Neuronal stem cell (in vitro differentiated cells): Measurements from ENCODE around the gene APOL2.
A peak's percentile ranks its signal among the peaks of the same experiment; 100 is the strongest.

Source experiments
- DNase-seq: peaks from one replicate; pipeline ENCODE4 v3.0.0-alpha.2; 2013; ENCODE audit warnings: low spot score
- H2AFZ ChIP-seq: one replicate; pipeline ENCODE4 v1.6.1; 2013; ENCODE audit warnings: mild to moderate bottlenecking, low read length, inconsistent platforms
- H2AK5ac ChIP-seq: 2 replicates; pipeline ENCODE4 v1.6.1; 2013; ENCODE audit warnings: low read depth, mild to moderate bottlenecking, inconsistent platforms, low read length, moderate library complexity, mixed read lengths
- H2BK120ac ChIP-seq: 2 replicates; pipeline ENCODE4 v1.6.1; 2013; ENCODE audit warnings: low read depth, mild to moderate bottlenecking, inconsistent platforms, low read length, moderate library complexity, mixed read lengths
- H2BK12ac ChIP-seq: one replicate; pipeline ENCODE4 v1.6.1; 2013; ENCODE audit warnings: low read length, inconsistent platforms
- H2BK15ac ChIP-seq: 2 replicates; pipeline ENCODE4 v1.6.1; 2013; ENCODE audit warnings: mild to moderate bottlenecking, low read length, inconsistent platforms, mixed read lengths
- H2BK5ac ChIP-seq: one replicate; pipeline ENCODE4 v1.6.1; 2013; ENCODE audit warnings: inconsistent platforms, mild to moderate bottlenecking, low read length, moderate library complexity
- H3K14ac ChIP-seq: one replicate; pipeline ENCODE4 v1.6.1; 2013; ENCODE audit warnings: low read length, inconsistent platforms
- H3K18ac ChIP-seq: 2 replicates; pipeline ENCODE4 v1.6.1; 2013; ENCODE audit warnings: low read length, inconsistent platforms
- H3K23ac ChIP-seq: 2 replicates; pipeline ENCODE4 v1.6.1; 2013; ENCODE audit warnings: low read depth, mild to moderate bottlenecking, mixed read lengths, low read length, inconsistent platforms; ENCODE audit not compliant: poor library complexity
- H3K27ac ChIP-seq: replicated peaks from 3 replicates; pipeline ENCODE4 v1.5.1; 2013; ENCODE audit warnings: low read length, inconsistent platforms
- H3K27me3 ChIP-seq, 3 experiments: 2 replicates each; pipeline ENCODE4 v1.6.1; 2013; ENCODE audit warnings: low read length in 3 of 3, mild to moderate bottlenecking in 2 of 3, inconsistent platforms in 1 of 3, low read depth in 1 of 3, mixed read lengths in 1 of 3, moderate library complexity in 1 of 3; ENCODE audit not compliant: control insufficient read depth in 3 of 3, insufficient read depth in 3 of 3
- H3K36me3 ChIP-seq, 2 donors: replicated peaks in 1 of 2; 2 replicates each; pipeline ENCODE4 v1.6.1; 2013; ENCODE audit warnings: low read length in 2 of 2; ENCODE audit not compliant: control insufficient read depth in 2 of 2, insufficient read depth in 2 of 2
- H3K4ac ChIP-seq: 2 replicates; pipeline ENCODE4 v1.6.1; 2013; ENCODE audit warnings: inconsistent platforms, mild to moderate bottlenecking, low read length, moderate library complexity
- H3K4me1 ChIP-seq, 2 donors: 1 replicate in 1 of 2; 2 replicates in 1 of 2; pipeline ENCODE4 v1.6.1; 2013; ENCODE audit warnings: low read length in 2 of 2, low read depth in 1 of 2; ENCODE audit not compliant: control insufficient read depth in 2 of 2, insufficient read depth in 1 of 2
- H3K4me2 ChIP-seq: one replicate; pipeline ENCODE4 v1.6.1; 2013; ENCODE audit warnings: mild to moderate bottlenecking, low read length, inconsistent platforms; ENCODE audit not compliant: insufficient read depth, poor library complexity, severe bottlenecking
- H3K4me3 ChIP-seq, 2 donors: 2 replicates each; pipeline ENCODE4 v1.5.1; 2013; ENCODE audit warnings: low read length in 2 of 2, mild to moderate bottlenecking in 2 of 2, inconsistent platforms in 1 of 2, moderate library complexity in 1 of 2
- H3K79me1 ChIP-seq: one replicate; pipeline ENCODE4 v1.6.1; 2013; ENCODE audit warnings: low read depth, mild to moderate bottlenecking, inconsistent platforms, low read length, moderate library complexity
- H3K9ac ChIP-seq: one replicate; pipeline ENCODE4 v1.6.1; 2013; ENCODE audit warnings: mild to moderate bottlenecking, low read depth, low read length, inconsistent platforms; ENCODE audit not compliant: poor library complexity
- H3K9me3 ChIP-seq, 2 donors: replicated peaks in 1 of 2; 2 replicates each; pipeline versions ENCODE3 to v1.6.1; 2013; ENCODE audit warnings: low read length in 2 of 2, mild to moderate bottlenecking in 2 of 2, inconsistent platforms in 1 of 2, low read depth in 1 of 2, mixed read lengths in 1 of 2, moderate library complexity in 1 of 2; ENCODE audit not compliant: control insufficient read depth in 2 of 2, insufficient read depth in 1 of 2
- H4K8ac ChIP-seq: one replicate; pipeline ENCODE4 v1.6.1; 2013; ENCODE audit warnings: low read depth, mild to moderate bottlenecking, inconsistent platforms, low read length, moderate library complexity
- H4K91ac ChIP-seq: one replicate; pipeline ENCODE4 v1.6.1; 2013; ENCODE audit warnings: low read length, low read depth, mild to moderate bottlenecking, inconsistent platforms; ENCODE audit not compliant: poor library complexity
- WGBS, 2 donors: extraction: QIAGEN DNeasy Blood & Tissue Kit; methylation state at CpG; one replicate each; pipeline ENCODE4 v1.1.7; 2013; ENCODE audit warnings: missing lambda C conversion rate in 2 of 2, mixed read lengths in 1 of 2; ENCODE audit not compliant: insufficient read length in 2 of 2, insufficient replicate concordance in 1 of 2; ENCODE audit errors: extremely low coverage in 2 of 2; 5-methylcytosine and 5-hydroxymethylcytosine counted together

Gene APOL2

GRCh38 chr22:36286096-36286957, 47.0 kb upstream of the APOL2 start:
- peak overlapping the region; percentile 86 for H3K18ac ChIP-seq
- no peak overlapping the region for H2AFZ ChIP-seq
- peaks cover 0 to 3% of the 10 kb centered on the region in 2 donors for H3K4me1 ChIP-seq
- no CpG with 5 or more reads among the region's 28 CpGs for WGBS, 2 donors
- peak overlapping the region; percentile 86 for H3K9ac ChIP-seq
- no peak overlapping the region for H3K4me2 ChIP-seq
- no peak overlapping the region for H3K23ac ChIP-seq
- H4K91ac ChIP-seq, result no peak overlapping the region
- H3K4ac ChIP-seq, result no peak overlapping the region
- H2BK12ac ChIP-seq, result no peak overlapping the region
- H3K14ac ChIP-seq, result no peak overlapping the region
- DNase-seq, result peak; percentile 69
- H2BK120ac ChIP-seq, result no peak overlapping the region
- H2BK15ac ChIP-seq, result no peak overlapping the region
- peaks cover 72 to 83% of the 10 kb centered on the region in 2 donors for H3K36me3 ChIP-seq
- H3K9me3 ChIP-seq, result peaks cover 0 to 8% of the 10 kb centered on the region in 2 donors
- H3K27me3 ChIP-seq, result no peaks in the 10 kb centered on the region
- H3K4me3 ChIP-seq, result no peak overlapping the region
- H3K79me1 ChIP-seq, result no peaks in the 10 kb centered on the region
- no peak overlapping the region for H3K27ac ChIP-seq
- H2AK5ac ChIP-seq, result peak overlapping the region; percentile 6
- peak overlapping the region; percentile 52 for H4K8ac ChIP-seq
- peak overlapping the region; percentile 66 for H2BK5ac ChIP-seq

- Histone ChIP-seq H3K4me2 (no peak overlapping the region), H4K91ac (no peak overlapping the region), H4K8ac (no peak overlapping the region), H2BK5ac (peak overlapping the region; percentile 66), H3K27ac (no peak overlapping the region), H3K36me3 (peaks cover 76 to 89% of the 10 kb centered on the region in 2 donors), H3K27me3 (no peaks in the 10 kb centered on the region), H3K14ac (no peak overlapping the region), H2BK12ac (no peak overlapping the region), H3K18ac (no peak overlapping the region), H3K4me1 (peaks cover 0 to 3% of the 10 kb centered on the region in 2 donors), H3K4me3 (no peak overlapping the region), H3K79me1 (no peaks in the 10 kb centered on the region), H2BK120ac (no peak overlapping the region), H3K9ac (no peak overlapping the region), H3K23ac (no peak overlapping the region), H2AFZ (no peak overlapping the region), H2AK5ac (peak overlapping the region; percentile 6), H3K9me3 (peaks cover 0 to 8% of the 10 kb centered on the region in 2 donors), H2BK15ac (no peak overlapping the region), H3K4ac (no peak overlapping the region)
- no CpG with 5 or more reads among the region's 21 CpGs for WGBS, 2 donors
- no peak for DNase-seq
These were observed 46.2 kb upstream of the APOL2 start for GRCh38 chr22:36285545-36285944.

DNA sequence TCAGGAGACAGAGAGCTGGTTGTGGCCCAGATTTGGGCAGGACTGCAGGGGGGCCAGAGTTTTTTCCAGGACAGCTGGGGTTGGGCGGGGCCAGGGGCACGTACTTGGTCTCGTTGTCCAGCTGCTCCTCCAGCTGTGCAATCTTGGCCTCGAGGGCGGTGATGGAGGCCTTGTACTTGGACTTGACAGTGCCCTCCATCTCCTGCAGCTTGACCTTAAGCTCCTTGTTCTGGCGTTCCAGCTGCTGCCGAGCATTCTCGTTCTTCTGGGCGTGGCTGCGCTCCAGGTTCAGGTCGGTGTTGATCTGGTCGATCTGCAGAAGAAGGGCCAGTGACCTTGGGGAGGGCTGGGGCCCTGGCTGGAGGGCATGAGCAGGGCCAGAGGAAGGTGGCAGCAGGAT, 45.7 kb upstream of the APOL2 start:
- H2BK120ac ChIP-seq, result no peak overlapping the region
- H2BK5ac ChIP-seq, result no peak overlapping the region
- no peak overlapping the region for H3K14ac ChIP-seq
- no peak overlapping the region for H2BK15ac ChIP-seq
- no peak overlapping the region for H4K8ac ChIP-seq
- no peak overlapping the region for H2BK12ac ChIP-seq
- no peak for DNase-seq
- WGBS, 2 donors, result no CpG with 5 or more reads among the region's 12 CpGs
- no peak overlapping the region for H2AFZ ChIP-seq
- no peak overlapping the region for H3K27ac ChIP-seq
- peaks cover 78 to 91% of the 10 kb centered on the region in 2 donors for H3K36me3 ChIP-seq
- peaks cover 0 to 3% of the 10 kb centered on the region in 2 donors for H3K4me1 ChIP-seq
- H3K9me3 ChIP-seq, result peaks cover 0 to 8% of the 10 kb centered on the region in 2 donors
- no peak overlapping the region for H4K91ac ChIP-seq
- H3K79me1 ChIP-seq, result no peaks in the 10 kb centered on the region
- H3K18ac ChIP-seq, result no peak overlapping the region
- H3K27me3 ChIP-seq, result no peaks in the 10 kb centered on the region
- no peak overlapping the region for H3K4me3 ChIP-seq
- H3K23ac ChIP-seq, result no peak overlapping the region
- H3K4ac ChIP-seq, result no peak overlapping the region
- H2AK5ac ChIP-seq, result no peak overlapping the region
- no peak overlapping the region for H3K9ac ChIP-seq
- H3K4me2 ChIP-seq, result no peak overlapping the region

DNA sequence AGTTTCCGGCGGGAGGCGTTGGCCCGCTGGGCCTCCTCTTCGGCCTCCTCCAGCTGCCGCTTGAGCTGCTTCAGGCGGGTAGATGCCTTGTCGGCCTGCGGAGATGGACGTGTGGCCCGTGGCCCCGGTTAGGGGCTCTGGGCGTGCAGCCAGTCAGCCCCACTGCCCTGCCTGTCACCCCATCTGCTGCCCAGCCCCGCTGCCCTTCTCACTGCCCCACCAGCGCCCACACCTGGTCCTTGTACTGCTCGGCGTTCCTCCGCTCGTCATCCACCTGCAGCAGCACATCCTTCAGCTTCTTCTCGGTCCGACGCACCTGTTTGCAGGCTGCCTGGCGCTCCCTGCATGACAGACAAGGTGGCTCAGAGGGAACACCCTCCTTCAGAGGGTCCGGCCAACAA, 44.8 kb upstream of the APOL2 start:
- WGBS, 2 donors, result no CpG with 5 or more reads among the region's 24 CpGs
- DNase-seq, result no peak
- Histone ChIP-seq H2BK5ac (no peak overlapping the region), H3K4me1 (peaks cover 0 to 3% of the 10 kb centered on the region in 2 donors), H2BK120ac (no peak overlapping the region), H2AFZ (no peak overlapping the region), H4K91ac (no peak overlapping the region), H3K27me3 (no peaks in the 10 kb centered on the region), H3K4me2 (no peak overlapping the region), H3K9me3 (peaks cover 0 to 1% of the 10 kb centered on the region in 2 donors), H3K4me3 (peak overlapping the region in 1 of 2 donors; percentile 26), H3K18ac (no peak overlapping the region), H4K8ac (no peak overlapping the region), H3K23ac (peak overlapping the region; percentile 86), H2AK5ac (no peak overlapping the region), H3K79me1 (no peaks in the 10 kb centered on the region), H3K36me3 (peaks cover 70 to 88% of the 10 kb centered on the region in 2 donors), H3K9ac (peak overlapping the region; percentile 55), H2BK12ac (no peak overlapping the region), H3K27ac (no peak overlapping the region), H3K14ac (no peak overlapping the region), H3K4ac (no peak overlapping the region), H2BK15ac (no peak overlapping the region)
